ENCODE measurements around the gene IL17RC. TPM values are rescaled to one million over a fixed set of nuclear protein-coding genes. Genes with fewer than 3 reads are reported as not detected.

IL17RC gene
- total RNA-seq, 1 experiment from 2014 or later, result 23.6 TPM

GRCh38 chr3:9965200-9965875 lies 48.4 kb downstream of the IL17RC start:
- intact Hi-C loops (cut with micrococcal nuclease; ENCODE audit: unreplicated experiment) (no loop called here), in situ Hi-C loops (cut with HindIII; ENCODE audit: low pct_unique_long_range_greater_than_20kb, low sequenced_read_pairs) (no loop called here)
- no peak for TF ChIP-seq REST (IDR thresholded peaks at IDR 0.05; ENCODE audit: insufficient read depth in 1 of 2, low read depth in 2 of 2, low read length in 1 of 2)
- TF ChIP-seq SIN3A (IDR thresholded peaks at IDR 0.05; ENCODE audit: borderline replicate concordance, insufficient read depth, low read depth, low read length), result no peak
- no peak for TF ChIP-seq TCF7L2 (IDR thresholded peaks at IDR 0.05; ENCODE audit: low read depth, low read length)
- TF ChIP-seq CTCF (IDR thresholded peaks at IDR 0.05), result no peak
- no peak for TF ChIP-seq POLR2AphosphoS5 (IDR thresholded peaks at IDR 0.05; ENCODE audit: low read depth, low read length)
- CTCF ChIA-PET, result no interaction called here
- H3K36me3 ChIP-seq (ENCODE audit: control insufficient read depth, insufficient read depth, low read length), result peaks cover 4% of the 10 kb centered on the region; the same call in 1 of the 2 replicates
- H3K9me3 ChIP-seq (ENCODE audit: control insufficient read depth, insufficient read depth, low read depth, low read length), result no peaks in the 10 kb centered on the region
- no peak for ATAC-seq
- H3K27ac ChIP-seq (ENCODE audit: low read length), result no peak overlapping the region
- POLR2A ChIA-PET, result interaction anchor here (0.6 kb wide), 2 partner anchors 65 to 195 kb away, joined by 3 to 4 read pairs; no protein-coding TSS in a partner anchor
- no peaks in the 10 kb centered on the region for H3K27me3 ChIP-seq (ENCODE audit: control insufficient read depth, insufficient read depth, low read length)
- H3K4me1 ChIP-seq (ENCODE audit: control insufficient read depth, insufficient read depth, low read length), result 0 out of 2 replicates have a peak, but pooled peaks cover 1% of the 10 kb centered on the region
- no peak for DNase-seq (ENCODE audit: low read depth, low spot score)
- no TSS peak for BruUV-seq (replicated peaks)
- no peak overlapping the region for H3K4me3 ChIP-seq (ENCODE audit: low read depth in 2 of 2, low read length in 2 of 2)

DNA sequence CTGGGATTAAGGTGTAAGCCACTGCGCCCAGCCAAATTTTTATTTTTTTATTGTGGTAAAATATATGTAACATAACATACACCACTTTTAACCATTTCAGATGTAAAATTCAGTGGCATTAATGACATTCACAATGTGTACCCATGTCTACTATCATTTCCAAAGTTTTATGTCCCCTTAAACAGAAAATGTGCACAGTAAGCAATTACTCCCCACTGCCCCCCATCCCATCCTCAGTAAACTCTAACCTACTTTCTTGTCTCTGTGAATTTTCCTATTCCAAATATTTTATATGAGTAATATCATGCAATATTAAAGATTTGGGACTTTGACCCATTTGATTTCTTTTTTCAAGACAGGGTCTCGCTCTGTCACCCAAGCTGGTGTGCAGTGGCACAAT lies 49.9 kb downstream of the IL17RC start:
- CTCF ChIA-PET, result no interaction called here
- H3K4me1 ChIP-seq (ENCODE audit: control insufficient read depth, insufficient read depth, low read length), result 0 out of 2 replicates have a peak, but pooled peaks cover 4% of the 10 kb centered on the region
- H3K27me3 ChIP-seq (ENCODE audit: control insufficient read depth, insufficient read depth, low read length), result no peaks in the 10 kb centered on the region
- in situ Hi-C loops (cut with HindIII; ENCODE audit: low pct_unique_long_range_greater_than_20kb, low sequenced_read_pairs) (no loop called here), intact Hi-C loops (cut with micrococcal nuclease; ENCODE audit: unreplicated experiment) (no loop called here)
- no peak for ATAC-seq
- no peak overlapping the region for H3K27ac ChIP-seq (ENCODE audit: low read length)
- H3K4me3 ChIP-seq (ENCODE audit: low read depth in 2 of 2, low read length in 2 of 2), result no peak overlapping the region
- no peak for DNase-seq (ENCODE audit: low read depth, low spot score)
- POLR2A ChIA-PET, result no interaction called here
- peaks cover 6% of the 10 kb centered on the region for H3K36me3 ChIP-seq (ENCODE audit: control insufficient read depth, insufficient read depth, low read length)
- BruUV-seq (replicated peaks), result no TSS peak
- H3K9me3 ChIP-seq (ENCODE audit: control insufficient read depth, insufficient read depth, low read depth, low read length), result no peaks in the 10 kb centered on the region
- TF ChIP-seq POLR2AphosphoS5 (IDR thresholded peaks at IDR 0.05; ENCODE audit: low read depth, low read length), result no peak
- TF ChIP-seq SIN3A (IDR thresholded peaks at IDR 0.05; ENCODE audit: borderline replicate concordance, insufficient read depth, low read depth, low read length), result no peak
- no peak for TF ChIP-seq REST (IDR thresholded peaks at IDR 0.05; ENCODE audit: insufficient read depth in 1 of 2, low read depth in 2 of 2, low read length in 1 of 2)
- no peak for TF ChIP-seq TCF7L2 (IDR thresholded peaks at IDR 0.05; ENCODE audit: low read depth, low read length)
- no peak for TF ChIP-seq CTCF (IDR thresholded peaks at IDR 0.05)

All from Panc1 (cell line).